ENCODE data around the gene HTR3C.
A peak's percentile ranks its signal among the peaks of the same experiment; 100 is the strongest.
"Not testable (repeated sequence)": the region's sequence is repeated elsewhere in the genome, so short reads cannot be mapped to it uniquely, and the experiment has no call there.

The HTR3C gene

GRCh38 chr3:184018424-184018973 lies 34.3 kb upstream of the HTR3C start:
- Histone ChIP-seq H3K4me3 (ENCODE audit: insufficient read length, low read depth) (peak overlapping the region; percentile 100), H3K9me3 (ENCODE audit: insufficient read depth, low read length) (no peaks in the 10 kb centered on the region), H3K9ac (ENCODE audit: insufficient read length, low read depth) (peak overlapping the region; percentile 99), H3K27me3 (ENCODE audit: insufficient read depth, insufficient read length) (no peaks in the 10 kb centered on the region), H3K36me3 (ENCODE audit: insufficient read depth, insufficient read length, low read length) (peaks cover 23% of the 10 kb centered on the region), H3K4me1 (ENCODE audit: insufficient read depth, insufficient read length) (peaks cover 7% of the 10 kb centered on the region)
- TF ChIP-seq SUZ12 (IDR thresholded peaks at IDR 0.05; ENCODE audit: extremely low read depth, insufficient read depth, insufficient read length) (no peak), ZNF274 (IDR thresholded peaks at IDR 0.05; ENCODE audit: low read depth, low read length) (no peak), YY1 (IDR thresholded peaks at IDR 0.05; ENCODE audit: insufficient read depth, insufficient read length) (no peak)
- DNase-seq (ENCODE audit: low read depth, low spot score): no peak

GRCh38 chr3:184022323-184022722 lies 30.5 kb upstream of the HTR3C start:
- Histone ChIP-seq H3K9ac (ENCODE audit: insufficient read length, low read depth) (no peak overlapping the region), H3K4me3 (ENCODE audit: insufficient read length, low read depth) (no peak overlapping the region), H3K36me3 (ENCODE audit: insufficient read depth, insufficient read length, low read length) (no peaks in the 10 kb centered on the region), H3K4me1 (ENCODE audit: insufficient read depth, insufficient read length) (no peaks in the 10 kb centered on the region), H3K9me3 (ENCODE audit: insufficient read depth, low read length) (no peaks in the 10 kb centered on the region), H3K27me3 (ENCODE audit: insufficient read depth, insufficient read length) (no peaks in the 10 kb centered on the region)
- DNase-seq (ENCODE audit: low read depth, low spot score): no peak
- TF ChIP-seq YY1 (IDR thresholded peaks at IDR 0.05; ENCODE audit: insufficient read depth, insufficient read length) (no peak), SUZ12 (IDR thresholded peaks at IDR 0.05; ENCODE audit: extremely low read depth, insufficient read depth, insufficient read length) (no peak), ZNF274 (IDR thresholded peaks at IDR 0.05; ENCODE audit: low read depth, low read length) (no peak)

GRCh38 chr3:184025256-184025655 lies 27.6 kb upstream of the HTR3C start:
- H3K4me3 ChIP-seq (ENCODE audit: insufficient read length, low read depth); H3K9ac ChIP-seq (ENCODE audit: insufficient read length, low read depth); H3K4me1 ChIP-seq (ENCODE audit: insufficient read depth, insufficient read length); DNase-seq (ENCODE audit: low read depth, low spot score); H3K36me3 ChIP-seq (ENCODE audit: insufficient read depth, insufficient read length, low read length); H3K27me3 ChIP-seq (ENCODE audit: insufficient read depth, insufficient read length); H3K9me3 ChIP-seq (ENCODE audit: insufficient read depth, low read length): not testable (repeated sequence)

- not testable (repeated sequence) for DNase-seq (ENCODE audit: low read depth, low spot score); H3K9me3 ChIP-seq (ENCODE audit: insufficient read depth, low read length); H3K4me3 ChIP-seq (ENCODE audit: insufficient read length, low read depth); H3K4me1 ChIP-seq (ENCODE audit: insufficient read depth, insufficient read length); H3K27me3 ChIP-seq (ENCODE audit: insufficient read depth, insufficient read length); H3K36me3 ChIP-seq (ENCODE audit: insufficient read depth, insufficient read length, low read length); H3K9ac ChIP-seq (ENCODE audit: insufficient read length, low read depth)
Observed at GRCh38 chr3:184028275-184028890, 24.5 kb upstream of the HTR3C start.

GRCh38 chr3:184029443-184029842 lies 23.4 kb upstream of the HTR3C start:
- Histone ChIP-seq H3K36me3 (ENCODE audit: insufficient read depth, insufficient read length, low read length) (no peaks in the 10 kb centered on the region), H3K27me3 (ENCODE audit: insufficient read depth, insufficient read length) (no peaks in the 10 kb centered on the region), H3K9ac (ENCODE audit: insufficient read length, low read depth) (no peak overlapping the region), H3K4me1 (ENCODE audit: insufficient read depth, insufficient read length) (no peaks in the 10 kb centered on the region), H3K9me3 (ENCODE audit: insufficient read depth, low read length) (no peaks in the 10 kb centered on the region), H3K4me3 (ENCODE audit: insufficient read length, low read depth) (no peak overlapping the region)
- no peak for TF ChIP-seq YY1 (IDR thresholded peaks at IDR 0.05; ENCODE audit: insufficient read depth, insufficient read length)
- TF ChIP-seq SUZ12 (IDR thresholded peaks at IDR 0.05; ENCODE audit: extremely low read depth, insufficient read depth, insufficient read length): no peak
- TF ChIP-seq ZNF274 (IDR thresholded peaks at IDR 0.05; ENCODE audit: low read depth, low read length): no peak
- DNase-seq (ENCODE audit: low read depth, low spot score): no peak

GRCh38 chr3:184030536-184030935 lies 22.3 kb upstream of the HTR3C start:
- TF ChIP-seq ZNF274 (IDR thresholded peaks at IDR 0.05; ENCODE audit: low read depth, low read length) (no peak), YY1 (IDR thresholded peaks at IDR 0.05; ENCODE audit: insufficient read depth, insufficient read length) (no peak)
- no peak overlapping the region for H3K9ac ChIP-seq (ENCODE audit: insufficient read length, low read depth)
- no peaks in the 10 kb centered on the region for H3K36me3 ChIP-seq (ENCODE audit: insufficient read depth, insufficient read length, low read length)
- H3K4me3 ChIP-seq (ENCODE audit: insufficient read length, low read depth): no peak overlapping the region
- no peaks in the 10 kb centered on the region for H3K27me3 ChIP-seq (ENCODE audit: insufficient read depth, insufficient read length)
- no peaks in the 10 kb centered on the region for H3K4me1 ChIP-seq (ENCODE audit: insufficient read depth, insufficient read length)
- no peak for DNase-seq (ENCODE audit: low read depth, low spot score)
- H3K9me3 ChIP-seq (ENCODE audit: insufficient read depth, low read length): no peaks in the 10 kb centered on the region

GRCh38 chr3:184031187-184031792 lies 21.6 kb upstream of the HTR3C start, which contains the start of gene HTR3D:
Gene HTR3D (plus strand): TSS chr3:184031742. CDS start chr3:184031742, 0 bp downstream.
- no peak for DNase-seq (ENCODE audit: low read depth, low spot score)
- Histone ChIP-seq H3K9me3 (ENCODE audit: insufficient read depth, low read length) (no peaks in the 10 kb centered on the region), H3K27me3 (ENCODE audit: insufficient read depth, insufficient read length) (no peaks in the 10 kb centered on the region), H3K4me3 (ENCODE audit: insufficient read length, low read depth) (no peak within 1 kb of the TSS), H3K9ac (ENCODE audit: insufficient read length, low read depth) (no peak within 1 kb of the TSS), H3K4me1 (ENCODE audit: insufficient read depth, insufficient read length) (no peaks in the 10 kb centered on the region), H3K36me3 (ENCODE audit: insufficient read depth, insufficient read length, low read length) (no peaks in the 10 kb centered on the region)
- no peak for TF ChIP-seq ZNF274 (IDR thresholded peaks at IDR 0.05; ENCODE audit: low read depth, low read length)
- no peak for TF ChIP-seq SUZ12 (IDR thresholded peaks at IDR 0.05; ENCODE audit: extremely low read depth, insufficient read depth, insufficient read length)
- no peak for TF ChIP-seq YY1 (IDR thresholded peaks at IDR 0.05; ENCODE audit: insufficient read depth, insufficient read length)

Data from NT2/D1 (cell line).